Putamen (tissue), 1 donor: ENCODE results near the gene EVC2.

Experiments used
- DNase-seq: peaks from one replicate; pipeline ENCODE4 v3.0.0-alpha.2; 2016; ENCODE audit warnings: low spot score

The EVC2 gene

GRCh38 chr4:5708449-5709206 is at the start of gene EVC2:
TSS of gene EVC2 (minus strand) at chr4:5708559. CDS start at chr4:5708513, 46 bp downstream.
- no peak for DNase-seq

- DNase-seq: no peak
Measured at GRCh38 chr4:5757954-5758353, 49.6 kb upstream of the EVC2 start.

- no peak for DNase-seq
Measured at GRCh38 chr4:5757536-5757935, 49.2 kb upstream of the EVC2 start.

GRCh38 chr4:5757091-5757490 is 48.7 kb upstream of the EVC2 start:
- DNase-seq: no peak

GRCh38 chr4:5756271-5756670 is 47.9 kb upstream of the EVC2 start:
- no peak for DNase-seq

GRCh38 chr4:5755679-5756078 is 47.3 kb upstream of the EVC2 start:
- no peak for DNase-seq

- no peak for DNase-seq
Measured at GRCh38 chr4:5755161-5755560, 46.8 kb upstream of the EVC2 start.

- no peak for DNase-seq
Measured at GRCh38 chr4:5754529-5754881, 46.1 kb upstream of the EVC2 start.

- no peak for DNase-seq
Measured at GRCh38 chr4:5753766-5754528, 45.6 kb upstream of the EVC2 start.

- DNase-seq: no peak
Measured at GRCh38 chr4:5753366-5753765, 45.0 kb upstream of the EVC2 start.

GRCh38 chr4:5752376-5753184 is 44.2 kb upstream of the EVC2 start:
- DNase-seq: no peak

- no peak for DNase-seq
Measured at GRCh38 chr4:5751666-5752375, 43.5 kb upstream of the EVC2 start.

GRCh38 chr4:5750946-5751665 is 42.7 kb upstream of the EVC2 start:
- DNase-seq: no peak

- DNase-seq: no peak
Measured at GRCh38 chr4:5750052-5750945, 41.9 kb upstream of the EVC2 start.

GRCh38 chr4:5749568-5749967 is 41.2 kb upstream of the EVC2 start:
- no peak for DNase-seq

- no peak for DNase-seq
Measured at GRCh38 chr4:5747738-5748375, 39.5 kb upstream of the EVC2 start.

GRCh38 chr4:5746829-5747737 is 38.7 kb upstream of the EVC2 start:
- no peak for DNase-seq

- no peak for DNase-seq
Measured at GRCh38 chr4:5746250-5746649, 37.9 kb upstream of the EVC2 start.

GRCh38 chr4:5742968-5743367 is 34.6 kb upstream of the EVC2 start:
- no peak for DNase-seq
